Activated CD8-positive, alpha-beta memory T cell treated with anti-CD3 and anti-CD28 coated beads for 4 hours (primary cell): Measurements from ENCODE around the gene HAPLN1.

Source experiments
- DNase-seq, 2 donors: peaks; one replicate each; pipeline ENCODE4 v3.0.0-alpha.2; 2020; ENCODE audit warnings: low read depth in 2 of 2

Gene HAPLN1

DNA sequence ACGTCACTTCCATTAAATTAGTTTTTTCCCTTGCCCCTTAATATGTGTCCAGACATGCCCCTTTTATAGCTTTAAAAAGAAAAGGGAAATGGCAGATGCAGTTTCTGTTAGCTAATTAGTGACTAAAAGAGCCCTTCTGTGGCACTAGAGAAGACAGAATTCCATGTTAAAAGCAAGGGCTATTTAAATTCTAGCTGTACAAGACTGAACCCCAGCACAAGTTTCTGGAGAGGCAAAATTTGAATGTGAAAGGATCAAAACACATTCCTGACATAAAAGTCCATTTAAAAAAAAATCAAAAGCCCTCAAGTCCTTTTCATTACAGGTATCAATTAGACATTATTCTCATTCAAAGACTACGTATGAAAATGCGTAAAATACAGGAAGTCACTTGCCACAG, 78.7 kb downstream of the HAPLN1 start:
- no peak for DNase-seq

DNA sequence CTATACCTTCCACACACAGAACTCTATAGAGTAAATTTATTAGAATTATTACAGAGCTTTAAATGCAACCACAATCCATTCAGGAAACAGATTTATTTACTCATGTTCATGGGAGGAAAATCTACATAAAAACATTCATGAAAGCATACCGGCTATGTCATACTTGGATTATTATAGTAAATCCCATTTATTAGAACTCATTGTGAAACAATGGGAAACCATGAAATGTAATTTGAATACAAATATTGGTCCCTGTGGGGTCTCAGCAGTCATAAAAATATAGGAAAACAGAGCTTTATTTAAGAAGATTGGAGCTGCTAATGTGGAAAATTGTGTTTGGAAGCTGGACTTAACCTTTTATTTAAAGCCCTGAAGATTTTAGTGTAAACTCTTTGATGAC, 80.7 kb downstream of the HAPLN1 start:
- DNase-seq, result no peak

DNA sequence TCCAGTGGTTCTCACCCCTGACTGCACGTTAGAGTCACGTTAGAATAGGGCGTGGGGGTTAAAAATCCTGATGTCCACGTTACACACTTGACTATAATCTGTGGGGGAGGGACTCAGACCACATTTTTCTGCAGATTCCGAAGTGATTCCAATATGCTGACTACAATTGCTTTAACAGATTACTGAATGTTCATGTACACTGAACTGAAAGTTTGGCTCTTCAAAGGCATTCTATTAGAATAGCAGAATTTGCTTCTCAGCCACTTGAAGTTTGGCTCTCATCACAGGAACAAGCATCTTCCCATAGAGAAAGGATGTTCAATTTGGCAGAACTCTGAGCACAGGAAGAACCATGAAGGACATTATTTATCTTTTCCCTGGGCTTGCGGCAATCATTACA, 84.5 kb downstream of the HAPLN1 start:
- no peak for DNase-seq

DNA sequence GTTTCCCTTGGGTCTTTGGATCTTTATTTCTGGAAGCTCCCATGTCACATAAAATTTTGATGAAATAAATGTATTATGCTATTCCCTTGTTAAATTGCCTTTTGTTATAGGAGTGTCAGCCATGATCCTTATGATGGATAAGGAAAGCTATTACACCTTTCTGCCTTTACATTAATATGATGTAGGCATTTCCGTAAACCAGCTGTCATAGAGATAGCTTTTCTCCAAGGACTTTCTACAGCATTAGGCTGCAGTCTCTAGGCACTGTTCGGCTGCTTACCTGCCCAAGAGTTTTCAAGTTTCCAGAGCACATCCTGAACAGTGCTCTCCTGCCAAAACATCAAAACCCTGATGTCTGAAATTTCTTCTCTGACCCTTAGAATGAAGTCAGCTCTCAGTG, 87.4 kb downstream of the HAPLN1 start:
- DNase-seq, result no peak

DNA sequence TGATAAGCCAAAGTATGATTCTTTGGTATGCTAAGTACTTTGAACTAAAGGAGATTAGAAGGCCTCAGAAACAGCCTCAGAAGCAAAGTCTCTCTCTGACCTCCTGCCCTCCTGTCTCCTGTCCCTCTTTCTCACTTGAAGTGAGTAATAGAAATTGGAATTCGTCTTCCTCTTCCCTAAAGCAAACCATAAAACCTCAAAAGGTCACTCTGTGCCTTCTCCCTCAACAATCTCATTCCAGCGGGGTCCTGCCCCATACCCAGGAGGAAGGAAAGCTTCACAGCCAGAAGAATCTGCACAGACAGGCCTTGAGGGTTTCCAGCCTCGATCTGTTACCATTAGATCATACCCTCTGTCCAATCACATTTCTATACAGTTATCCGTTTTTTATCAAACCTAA, 87.8 kb downstream of the HAPLN1 start:
- no peak for DNase-seq

DNA sequence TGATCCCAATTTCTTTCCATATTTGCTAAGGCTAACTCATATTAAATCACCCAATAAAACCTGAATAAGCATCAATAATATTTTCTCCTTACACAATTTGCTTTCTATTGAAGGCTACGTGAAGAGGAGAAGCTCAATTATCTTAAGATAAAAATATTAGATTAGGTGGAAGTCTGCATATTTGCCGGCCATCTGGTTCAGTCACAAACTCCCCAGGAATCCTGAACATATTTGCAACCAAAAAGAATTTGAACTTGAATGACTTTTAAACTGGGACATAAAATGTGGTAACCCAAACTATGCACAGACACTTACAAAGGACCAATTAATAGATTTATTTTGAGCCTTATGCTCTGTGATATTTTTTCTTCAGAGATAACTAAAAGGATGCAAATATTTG, 92.3 kb downstream of the HAPLN1 start:
- no peak for DNase-seq

DNA sequence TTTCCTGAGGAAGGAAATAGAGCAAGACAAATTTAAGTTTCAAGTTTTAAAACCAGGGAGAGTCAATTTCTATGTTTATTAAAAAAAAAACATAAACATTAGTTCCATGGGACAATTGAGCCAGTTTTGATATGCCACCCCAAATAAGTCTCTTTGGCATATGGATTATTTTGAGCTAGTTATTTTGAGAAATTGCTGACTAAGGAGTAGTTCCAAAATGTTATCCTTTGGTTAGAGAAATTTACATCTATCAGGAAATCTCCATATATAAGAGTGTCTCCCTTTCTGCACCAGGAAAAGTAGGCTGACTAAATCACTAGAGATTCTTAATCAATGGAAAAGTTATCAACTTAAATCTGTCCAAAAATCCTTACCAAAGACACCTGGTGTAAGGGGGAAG, 105.8 kb downstream of the HAPLN1 start:
- DNase-seq, result no peak

DNA sequence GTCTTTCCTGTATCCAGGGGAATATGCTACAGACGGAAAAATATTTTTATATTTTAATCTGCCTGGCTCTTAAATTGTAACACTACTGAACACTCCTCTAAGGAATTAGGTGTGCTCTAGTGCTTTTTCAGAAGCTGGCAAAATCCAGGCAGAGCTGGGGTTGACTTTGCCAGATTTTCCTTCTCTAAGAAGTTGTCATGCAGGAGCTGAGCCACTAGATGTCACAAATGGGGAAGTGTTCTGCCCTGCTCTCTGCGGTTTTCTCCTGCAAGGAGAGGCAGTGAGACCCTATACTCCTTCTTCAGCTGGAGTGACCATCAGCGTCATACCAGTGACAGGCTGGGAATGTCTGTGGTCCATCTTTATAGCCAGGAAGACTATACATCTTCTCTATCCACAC, 112.5 kb downstream of the HAPLN1 start:
- no peak for DNase-seq

DNA sequence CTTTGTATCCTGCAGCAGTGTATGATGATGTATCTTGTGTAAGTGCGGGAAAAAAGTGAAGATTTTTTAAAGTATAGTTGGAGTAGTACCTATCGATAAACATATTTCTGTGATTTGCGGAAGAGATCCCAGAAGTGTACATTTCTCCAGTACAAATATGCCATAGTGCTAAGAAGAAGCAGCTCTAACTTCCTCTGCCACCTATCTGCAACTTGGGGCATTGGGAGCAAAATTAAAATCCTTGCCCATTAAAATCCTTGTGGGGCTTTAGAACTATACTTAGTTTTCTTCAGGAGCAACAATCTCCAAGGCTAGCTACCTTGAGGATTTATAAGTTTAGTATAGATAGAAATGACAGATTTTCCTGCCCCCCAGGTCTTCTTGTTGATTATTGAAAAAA, 125.4 kb downstream of the HAPLN1 start:
- no peak for DNase-seq

DNA sequence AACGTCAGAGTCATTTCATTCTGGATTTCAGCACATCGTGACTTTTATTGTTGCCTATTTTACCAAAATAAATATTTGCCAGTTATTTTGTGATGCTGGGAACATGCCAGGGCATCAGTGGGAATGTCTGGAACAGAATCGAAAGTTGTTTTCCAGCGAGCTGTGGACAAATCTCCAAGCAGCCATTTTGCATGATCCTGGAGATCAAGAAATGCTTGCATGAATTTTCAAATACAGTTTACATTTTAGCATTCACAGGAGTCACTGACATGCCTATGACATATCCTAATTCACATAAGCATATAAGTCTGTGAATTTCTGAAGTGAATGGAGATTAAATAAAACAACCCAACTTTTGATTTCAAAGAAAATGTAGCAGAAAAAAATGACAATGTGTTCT, 129.7 kb downstream of the HAPLN1 start:
- no peak for DNase-seq

DNA sequence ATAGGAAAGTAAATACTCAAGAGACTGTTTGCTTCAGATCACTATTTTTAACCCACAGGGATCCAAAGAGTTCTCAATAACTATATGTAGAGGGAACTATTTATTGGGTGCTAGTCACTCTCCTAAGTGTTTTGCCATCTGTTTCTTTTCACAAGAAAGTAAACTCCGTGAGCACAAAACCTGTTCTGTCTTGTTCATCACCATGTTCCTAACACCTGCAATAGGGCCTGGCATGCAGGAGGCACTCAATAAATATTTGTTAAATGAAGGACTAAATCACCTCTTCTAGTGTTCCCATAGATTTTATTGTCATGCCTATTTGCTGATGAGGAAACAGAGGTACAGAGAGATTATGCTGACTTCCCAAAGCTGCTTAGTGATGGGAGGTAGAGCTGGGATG, 130.9 kb downstream of the HAPLN1 start:
- DNase-seq, result no peak
